Fibroblast of pulmonary artery (primary cell): ENCODE results near the gene ASXL3.

Source experiments
- DNase-seq: peaks from one replicate; pipeline ENCODE4 v3.0.0-alpha.2; 2010; ENCODE audit warnings: low read depth
- H3K4me3 ChIP-seq: replicated peaks from 2 replicates; pipeline ENCODE4 v1.5.1; 2011; ENCODE audit warnings: low read depth, mild to moderate bottlenecking, control low read depth, low read length, moderate library complexity
- TF ChIP-seq, protein P1 (sequence below): IDR thresholded peaks from 2 replicates; pipeline ENCODE4 v1.5.1; 2011; ENCODE audit warnings: mild to moderate bottlenecking, control low read depth, low read length, inconsistent platforms; ENCODE audit errors: missing control alignments

The ASXL3 gene

DNA sequence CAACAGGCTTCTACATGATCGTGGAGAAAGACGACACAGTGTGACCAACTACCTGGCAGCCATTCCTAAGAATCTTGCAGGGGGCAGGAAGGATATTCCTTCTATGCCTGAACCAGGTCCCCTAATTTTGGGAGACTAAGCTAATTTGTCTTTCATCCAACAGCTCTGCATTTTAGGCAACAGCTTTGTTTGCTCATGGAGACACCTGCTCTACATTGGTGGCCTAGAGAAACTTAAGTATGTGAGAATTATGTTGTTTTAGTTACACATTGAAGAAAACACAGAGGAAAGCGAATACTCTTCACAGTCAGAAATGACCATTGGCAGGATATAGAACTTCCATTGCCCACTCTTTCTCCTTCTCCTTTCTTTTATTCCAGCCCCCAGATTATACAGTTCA lies 75.2 kb downstream of the ASXL3 start:
- no peak for DNase-seq
- TF ChIP-seq, protein P1, sequence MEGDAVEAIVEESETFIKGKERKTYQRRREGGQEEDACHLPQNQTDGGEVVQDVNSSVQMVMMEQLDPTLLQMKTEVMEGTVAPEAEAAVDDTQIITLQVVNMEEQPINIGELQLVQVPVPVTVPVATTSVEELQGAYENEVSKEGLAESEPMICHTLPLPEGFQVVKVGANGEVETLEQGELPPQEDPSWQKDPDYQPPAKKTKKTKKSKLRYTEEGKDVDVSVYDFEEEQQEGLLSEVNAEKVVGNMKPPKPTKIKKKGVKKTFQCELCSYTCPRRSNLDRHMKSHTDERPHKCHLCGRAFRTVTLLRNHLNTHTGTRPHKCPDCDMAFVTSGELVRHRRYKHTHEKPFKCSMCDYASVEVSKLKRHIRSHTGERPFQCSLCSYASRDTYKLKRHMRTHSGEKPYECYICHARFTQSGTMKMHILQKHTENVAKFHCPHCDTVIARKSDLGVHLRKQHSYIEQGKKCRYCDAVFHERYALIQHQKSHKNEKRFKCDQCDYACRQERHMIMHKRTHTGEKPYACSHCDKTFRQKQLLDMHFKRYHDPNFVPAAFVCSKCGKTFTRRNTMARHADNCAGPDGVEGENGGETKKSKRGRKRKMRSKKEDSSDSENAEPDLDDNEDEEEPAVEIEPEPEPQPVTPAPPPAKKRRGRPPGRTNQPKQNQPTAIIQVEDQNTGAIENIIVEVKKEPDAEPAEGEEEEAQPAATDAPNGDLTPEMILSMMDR, result no peak
- H3K4me3 ChIP-seq, result no peak overlapping the region

DNA sequence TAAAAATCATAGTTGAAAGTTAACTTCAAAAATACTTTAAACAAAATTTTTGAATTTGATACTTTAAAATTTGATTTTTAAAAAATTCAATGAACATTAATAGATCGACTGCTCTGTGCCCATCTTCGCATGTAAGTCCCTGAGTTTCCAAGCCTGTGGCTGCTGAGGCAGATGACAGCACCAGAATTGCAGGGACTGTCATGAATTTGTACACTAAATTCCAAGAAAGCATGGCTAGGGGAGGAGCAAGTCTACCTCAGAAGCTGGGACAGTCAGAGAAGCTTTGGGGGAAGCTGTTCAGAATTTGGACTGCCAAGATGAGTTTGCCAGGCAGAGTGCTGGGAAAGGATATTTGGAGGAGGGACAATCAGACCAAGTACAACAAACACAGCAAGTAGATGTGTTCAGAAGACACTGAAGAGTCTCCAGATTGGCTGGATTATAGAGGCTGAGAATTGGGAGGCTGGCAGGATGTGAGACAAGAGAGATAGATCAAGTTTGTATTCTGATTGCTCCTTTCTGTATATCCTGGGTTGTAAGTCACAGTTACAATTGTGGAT lies 79.0 kb downstream of the ASXL3 start:
- TF ChIP-seq, protein P1, result no peak
- no peak for DNase-seq
- H3K4me3 ChIP-seq, result no peak overlapping the region

DNA sequence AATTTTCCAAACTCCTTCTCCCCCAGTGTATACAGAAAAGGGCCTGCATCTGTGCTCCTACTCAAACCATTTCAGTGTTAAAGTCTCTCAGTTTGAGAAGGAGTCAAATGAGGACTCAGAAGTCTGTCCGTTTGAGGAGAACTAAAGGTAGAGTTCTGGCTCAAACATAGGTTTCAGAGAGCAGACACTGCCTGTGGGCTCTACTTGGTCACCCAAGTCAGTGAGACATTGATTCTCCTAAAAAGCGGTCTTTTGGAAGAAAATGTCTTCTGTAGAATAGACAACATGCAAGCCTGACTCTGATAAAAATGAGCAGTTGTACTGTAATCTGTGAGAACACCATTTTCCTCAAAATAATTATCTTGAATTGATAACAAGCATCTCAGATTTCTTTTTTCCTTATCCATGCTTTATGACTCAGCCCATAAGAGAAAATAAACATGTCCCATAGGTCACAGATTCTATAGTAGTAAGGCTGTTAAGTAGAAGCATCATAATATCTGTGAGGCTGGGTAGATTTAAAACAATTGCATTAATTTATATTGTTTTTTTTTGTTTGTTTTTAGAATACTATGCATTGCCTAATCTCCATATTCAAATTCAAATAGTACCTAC lies 82.8 kb downstream of the ASXL3 start:
- no peak for DNase-seq
- no peak overlapping the region for H3K4me3 ChIP-seq
- TF ChIP-seq, protein P1, result no peak

DNA sequence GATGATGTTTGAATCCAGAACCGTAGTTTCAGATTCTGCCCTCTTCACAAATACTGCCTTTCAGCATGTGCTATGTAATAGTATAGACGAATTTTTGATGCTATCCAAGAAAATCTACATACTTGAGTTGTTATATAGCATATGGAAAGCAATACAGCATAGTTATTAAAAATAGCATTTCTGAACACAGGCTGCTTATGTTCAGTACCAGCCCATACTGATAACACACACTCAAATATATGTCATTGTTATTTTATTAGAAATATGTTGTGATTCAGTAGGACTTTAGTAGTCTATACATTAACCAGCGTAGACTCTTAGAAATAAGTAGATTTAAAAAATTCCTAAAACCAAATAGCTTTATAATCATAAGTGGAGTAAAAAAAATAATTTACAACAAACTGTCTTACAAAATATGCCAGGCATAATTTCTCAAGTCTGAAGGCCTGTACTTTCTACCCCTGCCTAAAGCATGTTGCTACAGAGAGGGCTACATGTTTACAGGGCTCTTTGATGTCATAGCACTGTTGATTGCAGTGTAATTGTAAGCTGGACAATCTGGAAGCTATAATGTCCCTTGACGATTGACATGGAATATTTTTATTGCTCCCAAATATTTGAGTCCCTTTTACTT lies 86.3 kb downstream of the ASXL3 start:
- DNase-seq, result no peak
- TF ChIP-seq, protein P1, result no peak
- no peak overlapping the region for H3K4me3 ChIP-seq

DNA sequence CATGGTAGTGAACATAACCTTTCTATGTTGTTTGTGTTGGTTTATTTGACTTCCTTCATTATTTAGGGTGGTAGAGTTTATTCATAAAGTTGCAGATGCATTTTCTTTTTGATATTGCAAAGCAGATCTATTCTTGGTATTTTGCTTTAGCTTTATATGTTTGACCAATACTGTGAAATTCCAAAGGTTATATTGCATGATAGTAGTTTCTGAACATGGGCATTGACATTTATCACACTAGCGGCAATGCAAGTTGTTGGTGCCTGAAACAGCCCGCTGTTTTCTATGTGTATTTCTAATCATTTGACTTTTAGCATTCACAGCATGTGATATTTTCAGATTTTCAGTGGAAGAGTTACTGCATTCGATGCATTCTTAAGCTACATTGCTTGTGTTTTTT lies 87.2 kb downstream of the ASXL3 start:
- H3K4me3 ChIP-seq, result no peak overlapping the region
- DNase-seq, result no peak
- TF ChIP-seq, protein P1, result no peak

DNA sequence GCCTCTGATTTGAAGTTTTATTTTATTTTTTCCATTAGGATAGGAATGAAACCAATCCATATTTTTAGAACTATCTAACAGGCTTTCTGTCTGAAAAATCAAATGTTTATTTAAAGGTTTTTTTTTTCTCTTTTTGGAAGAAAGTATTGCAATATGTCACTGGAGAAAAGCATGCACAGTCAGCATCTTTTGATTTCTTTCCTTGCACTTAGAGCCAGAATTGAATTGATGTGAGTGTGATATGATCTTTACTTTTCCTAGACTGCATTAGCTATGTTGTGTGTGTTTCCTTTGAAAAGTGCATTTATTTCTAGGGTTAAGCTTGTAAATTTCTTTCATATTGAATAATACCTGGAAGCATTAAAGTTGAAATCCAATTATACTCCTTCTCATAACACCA lies 87.6 kb downstream of the ASXL3 start:
- TF ChIP-seq, protein P1, result no peak
- no peak overlapping the region for H3K4me3 ChIP-seq
- no peak for DNase-seq

DNA sequence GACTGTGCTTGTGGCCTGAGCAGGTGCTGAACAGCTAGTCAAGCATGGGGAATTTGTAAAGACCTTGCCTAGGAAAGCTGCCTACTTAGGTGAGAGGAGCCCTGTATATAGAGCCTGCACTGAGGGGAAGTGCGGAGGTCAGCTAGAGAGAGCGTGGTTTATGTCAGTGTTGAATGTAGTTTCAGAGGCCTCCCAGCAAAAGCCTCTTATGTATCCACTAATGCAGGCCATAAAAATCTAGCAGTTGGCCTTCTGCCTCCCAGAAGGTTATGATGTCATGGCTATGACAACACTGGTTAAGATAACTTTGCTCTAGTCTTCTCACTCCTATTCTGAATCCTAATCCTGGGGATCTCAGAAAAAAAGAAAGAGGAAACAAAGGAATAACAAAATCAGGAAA lies 88.9 kb downstream of the ASXL3 start:
- DNase-seq, result no peak
- H3K4me3 ChIP-seq, result no peak overlapping the region
- TF ChIP-seq, protein P1, result no peak
